GM12892 (cell line): ENCODE data around the gene RGS7.

Experiments
- POLR2A ChIP-seq: IDR thresholded peaks from 2 replicates; pipeline ENCODE4 v1.6.1; 2011; ENCODE audit warnings: low read depth, low read length, control low read depth
- POLR2AphosphoS5 ChIP-seq: IDR thresholded peaks from 2 replicates; pipeline ENCODE4 v1.6.1; 2011; ENCODE audit warnings: low read depth, low read length, control low read depth
- TAF1 ChIP-seq: IDR thresholded peaks from 2 replicates; pipeline ENCODE4 v1.6.1; 2011; ENCODE audit warnings: low read depth, mild to moderate bottlenecking, control low read depth, low read length, borderline replicate concordance

GRCh38 chr1:241131636-241132194 is 225.3 kb downstream of the RGS7 start:
- TF ChIP-seq POLR2AphosphoS5 (no peak), POLR2A (no peak), TAF1 (no peak)
